NB4 (cell line): ENCODE results near the gene IL17RA.

ENCODE experiments used
- CTCF ChIP-seq: IDR thresholded peaks from one replicate; pipeline ENCODE4 v1.5.1; 2012; ENCODE audit warnings: low read depth, low read length
- POLR2A ChIP-seq: IDR thresholded peaks from 2 replicates; pipeline ENCODE4 v1.6.1; 2011; ENCODE audit warnings: mild to moderate bottlenecking; ENCODE audit not compliant: insufficient read length; ENCODE audit errors: extremely low read depth

- peak; percentile 60 for TF ChIP-seq CTCF
- TF ChIP-seq POLR2A = no peak
Observed at GRCh38 chr22:17106161-17106784, 21.5 kb downstream of the IL17RA start.
